HEK293 (cell line): ENCODE measurements around the gene SRF.
A peak's percentile ranks its signal among the peaks of the same experiment; 100 is the strongest.

Experiments used
- HIC1 ChIP-seq: fragments of 450-650 bp; formaldehyde crosslinking; IDR thresholded peaks from 2 replicates; pipeline ENCODE4 v1.5.1; 2016; ENCODE audit warnings: missing biosample characterization, missing genetic modification characterization
- KLF1 ChIP-seq: fragments of 450-650 bp; formaldehyde crosslinking; IDR thresholded peaks from 2 replicates; pipeline ENCODE4 v1.5.1; 2016; ENCODE audit warnings: missing biosample characterization, missing genetic modification characterization
- KLF9 ChIP-seq: fragments of 450-650 bp; formaldehyde crosslinking; IDR thresholded peaks from 2 replicates; pipeline ENCODE4 v1.5.1; 2016; ENCODE audit warnings: missing biosample characterization, missing genetic modification characterization, low read depth
- MZF1 ChIP-seq: fragments of 450-650 bp; formaldehyde crosslinking; IDR thresholded peaks from 2 replicates; pipeline ENCODE4 v1.5.1; 2017; ENCODE audit warnings: missing biosample characterization, missing genetic modification characterization, borderline replicate concordance
- ZBTB48 ChIP-seq: fragments of 450-650 bp; formaldehyde crosslinking; IDR thresholded peaks from 2 replicates; pipeline ENCODE4 v1.5.1; 2016; ENCODE audit warnings: missing biosample characterization, missing genetic modification characterization
- ZEB2 ChIP-seq: fragments of 450-650 bp; formaldehyde crosslinking; IDR thresholded peaks from 2 replicates; pipeline ENCODE4 v1.5.1; 2016; ENCODE audit warnings: missing biosample characterization, missing genetic modification characterization
- ZNF114 ChIP-seq: fragments of 450-650 bp; formaldehyde crosslinking; IDR thresholded peaks from 2 replicates; pipeline ENCODE4 v1.5.0; 2017; ENCODE audit warnings: missing biosample characterization, missing genetic modification characterization
- ZNF121 ChIP-seq: fragments of 450-650 bp; formaldehyde crosslinking; IDR thresholded peaks from 2 replicates; pipeline ENCODE4 v1.5.1; 2016; ENCODE audit warnings: missing biosample characterization, missing genetic modification characterization
- ZNF140 ChIP-seq: fragments of 450-650 bp; formaldehyde crosslinking; IDR thresholded peaks from 2 replicates; pipeline ENCODE4 v1.5.1; 2016; ENCODE audit warnings: missing biosample characterization, missing genetic modification characterization
- ZNF184 ChIP-seq: fragments of 450-650 bp; IDR thresholded peaks from 2 replicates; pipeline ENCODE4 v1.5.1; 2018; ENCODE audit warnings: missing biosample characterization, mild to moderate bottlenecking, missing genetic modification characterization
- ZNF214 ChIP-seq: fragments of 450-650 bp; formaldehyde crosslinking; IDR thresholded peaks from 2 replicates; pipeline ENCODE4 v1.5.1; 2017; ENCODE audit warnings: missing biosample characterization, mild to moderate bottlenecking, missing genetic modification characterization, borderline replicate concordance
- ZNF221 ChIP-seq: fragments of 450-650 bp; formaldehyde crosslinking; IDR thresholded peaks from 2 replicates; pipeline ENCODE4 v1.5.1; 2017; ENCODE audit warnings: missing biosample characterization, missing genetic modification characterization, borderline replicate concordance
- ZNF292 ChIP-seq: fragments of 450-650 bp; formaldehyde crosslinking; IDR thresholded peaks from 2 replicates; pipeline ENCODE4 v1.5.1; 2016; ENCODE audit warnings: low read depth, missing biosample characterization, missing genetic modification characterization, borderline replicate concordance
- ZNF354C ChIP-seq: fragments of 450-650 bp; formaldehyde crosslinking; IDR thresholded peaks from 2 replicates; pipeline ENCODE4 v1.5.1; 2016; ENCODE audit warnings: missing biosample characterization, missing genetic modification characterization, low read depth, borderline replicate concordance
- ZNF394 ChIP-seq: fragments of 450-650 bp; formaldehyde crosslinking; IDR thresholded peaks from 2 replicates; pipeline ENCODE4 v1.5.1; 2016; ENCODE audit warnings: missing biosample characterization, missing genetic modification characterization, mild to moderate bottlenecking, moderate library complexity, borderline replicate concordance
- ZNF449 ChIP-seq: fragments of 450-650 bp; formaldehyde crosslinking; IDR thresholded peaks from 2 replicates; pipeline ENCODE4 v1.5.1; 2017; ENCODE audit warnings: missing biosample characterization, mild to moderate bottlenecking, missing genetic modification characterization, moderate library complexity
- ZNF558 ChIP-seq: fragments of 450-650 bp; formaldehyde crosslinking; IDR thresholded peaks from 2 replicates; pipeline ENCODE4 v1.5.1; 2016; ENCODE audit warnings: missing biosample characterization, missing genetic modification characterization
- ZNF571 ChIP-seq: fragments of 450-650 bp; formaldehyde crosslinking; IDR thresholded peaks from 2 replicates; pipeline ENCODE4 v1.5.0; 2017; ENCODE audit warnings: missing biosample characterization, missing genetic modification characterization
- ZNF580 ChIP-seq: fragments of 450-650 bp; formaldehyde crosslinking; IDR thresholded peaks from 2 replicates; pipeline ENCODE4 v1.5.1; 2016; ENCODE audit warnings: missing biosample characterization, missing genetic modification characterization
- ZNF626 ChIP-seq: fragments of 450-650 bp; sonication (Bioruptor Pico); formaldehyde crosslinking; IDR thresholded peaks from 2 replicates; pipeline ENCODE4 v1.5.1; 2018; ENCODE audit warnings: missing biosample characterization, missing genetic modification characterization, inconsistent platforms
- ZNF654 ChIP-seq: fragments of 450-650 bp; formaldehyde crosslinking; IDR thresholded peaks from 2 replicates; pipeline ENCODE4 v1.5.1; 2016; ENCODE audit warnings: low read depth, missing biosample characterization, missing genetic modification characterization
- ZNF658 ChIP-seq: fragments of 450-650 bp; formaldehyde crosslinking; IDR thresholded peaks from 2 replicates; pipeline ENCODE4; 2016; ENCODE audit warnings: missing biosample characterization, missing genetic modification characterization
- ZNF792 ChIP-seq: fragments of 450-650 bp; formaldehyde crosslinking; IDR thresholded peaks from 2 replicates; pipeline ENCODE4 v1.5.1; 2016; ENCODE audit warnings: missing biosample characterization, missing genetic modification characterization
- ZSCAN18 ChIP-seq: fragments of 450-650 bp; formaldehyde crosslinking; IDR thresholded peaks from 2 replicates; pipeline ENCODE4 v1.5.1; 2016; ENCODE audit warnings: missing biosample characterization, missing genetic modification characterization
- ZSCAN23 ChIP-seq: fragments of 450-650 bp; formaldehyde crosslinking; IDR thresholded peaks from 2 replicates; pipeline ENCODE4 v1.5.1; 2016; ENCODE audit warnings: missing biosample characterization, missing genetic modification characterization
- ZSCAN4 ChIP-seq: fragments of 450-650 bp; formaldehyde crosslinking; IDR thresholded peaks from 2 replicates; pipeline ENCODE4 v1.5.1; 2017; ENCODE audit warnings: missing biosample characterization, missing genetic modification characterization
- TF ChIP-seq, protein P1 (sequence below): fragments of 450-650 bp; formaldehyde crosslinking; optimal IDR thresholded peaks from 2 replicates; pipeline ENCODE3; 2016; ENCODE audit warnings: missing biosample characterization, mild to moderate bottlenecking, missing genetic modification characterization
- TF ChIP-seq, protein P2 (sequence below): fragments of 450-650 bp; formaldehyde crosslinking; IDR thresholded peaks from 2 replicates; pipeline ENCODE4 v1.5.1; 2017; ENCODE audit warnings: missing biosample characterization, missing genetic modification characterization
- TF ChIP-seq, protein P3 (sequence below): fragments of 450-650 bp; formaldehyde crosslinking; IDR thresholded peaks from 2 replicates; pipeline ENCODE4 v1.5.1; 2016; ENCODE audit warnings: missing biosample characterization, missing genetic modification characterization

The SRF gene

GRCh38 chr6:43180985-43181384 lies 9.9 kb downstream of the SRF start (continued):
- TF ChIP-seq, protein P1, sequence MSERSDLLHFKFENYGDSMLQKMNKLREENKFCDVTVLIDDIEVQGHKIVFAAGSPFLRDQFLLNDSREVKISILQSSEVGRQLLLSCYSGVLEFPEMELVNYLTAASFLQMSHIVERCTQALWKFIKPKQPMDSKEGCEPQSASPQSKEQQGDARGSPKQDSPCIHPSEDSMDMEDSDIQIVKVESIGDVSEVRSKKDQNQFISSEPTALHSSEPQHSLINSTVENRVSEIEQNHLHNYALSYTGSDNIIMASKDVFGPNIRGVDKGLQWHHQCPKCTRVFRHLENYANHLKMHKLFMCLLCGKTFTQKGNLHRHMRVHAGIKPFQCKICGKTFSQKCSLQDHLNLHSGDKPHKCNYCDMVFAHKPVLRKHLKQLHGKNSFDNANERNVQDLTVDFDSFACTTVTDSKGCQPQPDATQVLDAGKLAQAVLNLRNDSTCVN (tag by site-specific recombination): no peak
- TF ChIP-seq ZNF654 (no peak), ZSCAN18 (no peak), ZNF580 (tag by site-specific recombination) (no peak), ZNF184 (tag by site-specific recombination) (no peak), ZBTB48 (tag by site-specific recombination) (no peak), HIC1 (no peak), ZNF121 (no peak), ZNF558 (no peak), ZNF658 (tag by site-specific recombination) (no peak), ZSCAN23 (no peak), ZNF140 (no peak), ZSCAN4 (tag by site-specific recombination) (peak; percentile 84), ZNF214 (tag by site-specific recombination) (no peak), ZNF626 (tag by site-specific recombination) (no peak), ZEB2 (no peak), MZF1 (tag by site-specific recombination) (no peak), ZNF354C (tag by site-specific recombination) (no peak), ZNF114 (tag by site-specific recombination) (no peak), KLF1 (tag by site-specific recombination) (peak; percentile 24; the same call in 1 of the 2 replicates), ZNF792 (tag by site-specific recombination) (no peak), KLF9 (peak; percentile 42; the same call in 1 of the 2 replicates), ZNF571 (tag by site-specific recombination) (no peak), ZNF449 (no peak), ZNF394 (tag by site-specific recombination) (no peak), ZNF221 (no peak), ZNF292 (tag by site-specific recombination) (no peak)
- TF ChIP-seq, protein P2, sequence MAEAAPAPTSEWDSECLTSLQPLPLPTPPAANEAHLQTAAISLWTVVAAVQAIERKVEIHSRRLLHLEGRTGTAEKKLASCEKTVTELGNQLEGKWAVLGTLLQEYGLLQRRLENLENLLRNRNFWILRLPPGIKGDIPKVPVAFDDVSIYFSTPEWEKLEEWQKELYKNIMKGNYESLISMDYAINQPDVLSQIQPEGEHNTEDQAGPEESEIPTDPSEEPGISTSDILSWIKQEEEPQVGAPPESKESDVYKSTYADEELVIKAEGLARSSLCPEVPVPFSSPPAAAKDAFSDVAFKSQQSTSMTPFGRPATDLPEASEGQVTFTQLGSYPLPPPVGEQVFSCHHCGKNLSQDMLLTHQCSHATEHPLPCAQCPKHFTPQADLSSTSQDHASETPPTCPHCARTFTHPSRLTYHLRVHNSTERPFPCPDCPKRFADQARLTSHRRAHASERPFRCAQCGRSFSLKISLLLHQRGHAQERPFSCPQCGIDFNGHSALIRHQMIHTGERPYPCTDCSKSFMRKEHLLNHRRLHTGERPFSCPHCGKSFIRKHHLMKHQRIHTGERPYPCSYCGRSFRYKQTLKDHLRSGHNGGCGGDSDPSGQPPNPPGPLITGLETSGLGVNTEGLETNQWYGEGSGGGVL (tag by site-specific recombination): peak; percentile 25; the same call in 1 of the 2 replicates
- TF ChIP-seq, protein P3, sequence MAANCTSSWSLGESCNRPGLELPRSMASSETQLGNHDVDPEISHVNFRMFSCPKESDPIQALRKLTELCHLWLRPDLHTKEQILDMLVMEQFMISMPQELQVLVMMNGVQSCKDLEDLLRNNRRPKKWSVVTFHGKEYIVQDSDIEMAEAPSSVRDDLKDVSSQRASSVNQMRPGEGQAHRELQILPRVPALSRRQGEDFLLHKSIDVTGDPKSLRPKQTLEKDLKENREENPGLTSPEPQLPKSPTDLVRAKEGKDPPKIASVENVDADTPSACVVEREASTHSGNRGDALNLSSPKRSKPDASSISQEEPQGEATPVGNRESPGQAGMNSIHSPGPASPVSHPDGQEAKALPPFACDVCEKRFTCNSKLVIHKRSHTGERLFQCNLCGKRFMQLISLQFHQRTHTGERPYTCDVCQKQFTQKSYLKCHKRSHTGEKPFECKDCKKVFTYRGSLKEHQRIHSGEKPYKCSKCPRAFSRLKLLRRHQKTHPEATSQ (tag by site-specific recombination): no peak
